Nucleus accumbens (tissue), 56 donors: ENCODE data around the gene ATG4B.
"Not testable (repeated sequence)": the region's sequence is repeated elsewhere in the genome, so short reads cannot be mapped to it uniquely, and the experiment has no call there.

ENCODE experiments used
- DNase-seq, 56 donors: peaks; one replicate each; lab custom pipeline; 2025; lab: John Stamatoyannopoulos, UW

The ATG4B gene

GRCh38 chr2:241637018-241637794 is at the start of gene ATG4B, which contains the start of gene THAP4:
Gene ATG4B (plus strand): TSS chr2:241637693. CDS start chr2:241637715, 22 bp downstream.
Gene THAP4 (minus strand): TSS chr2:241637158. CDS start chr2:241637017, 141 bp downstream.
- peak in 54 of 56 donors; percentile 44 to 97 (median 86) for DNase-seq

- not testable (repeated sequence) for DNase-seq
These were observed 47.6 kb upstream of the ATG4B start for GRCh38 chr2:241589863-241590262.

- DNase-seq, result not testable (repeated sequence)
These were observed 46.7 kb upstream of the ATG4B start for GRCh38 chr2:241590496-241591455.

- DNase-seq, result no peak
These were observed 45.2 kb upstream of the ATG4B start for GRCh38 chr2:241592126-241592845.

GRCh38 chr2:241593271-241593670 is 44.2 kb upstream of the ATG4B start:
- no peak for DNase-seq

GRCh38 chr2:241595600-241596140 is 41.8 kb upstream of the ATG4B start:
- no peak for DNase-seq

GRCh38 chr2:241597561-241597960 is 39.9 kb upstream of the ATG4B start:
- no peak for DNase-seq

GRCh38 chr2:241598061-241598460 is 39.4 kb upstream of the ATG4B start:
- DNase-seq, result no peak

- DNase-seq, result no peak
These were observed 39.0 kb upstream of the ATG4B start for GRCh38 chr2:241598487-241598886.

- no peak for DNase-seq
These were observed 37.9 kb upstream of the ATG4B start for GRCh38 chr2:241599615-241600014.

GRCh38 chr2:241601841-241602240 is 35.7 kb upstream of the ATG4B start:
- no peak for DNase-seq

GRCh38 chr2:241602720-241603119 is 34.8 kb upstream of the ATG4B start:
- DNase-seq, result no peak

GRCh38 chr2:241603686-241604085 is 33.8 kb upstream of the ATG4B start:
- DNase-seq, result no peak

GRCh38 chr2:241606186-241606585 is 31.3 kb upstream of the ATG4B start:
- DNase-seq, result no peak

- DNase-seq, result no peak
These were observed 30.2 kb upstream of the ATG4B start for GRCh38 chr2:241607162-241607885.

- DNase-seq, result no peak
These were observed 28.6 kb upstream of the ATG4B start for GRCh38 chr2:241608881-241609280.

GRCh38 chr2:241609859-241610793 is 27.4 kb upstream of the ATG4B start:
- DNase-seq, result peak in 53 of 56 donors; percentile 11 to 86 (median 59)

- DNase-seq, result no peak
These were observed 26.4 kb upstream of the ATG4B start for GRCh38 chr2:241611062-241611461.
